ENCODE measurements around the gene CYP2E1.
"Not testable (repeated sequence)": the region's sequence is repeated elsewhere in the genome, so short reads cannot be mapped to it uniquely, and the experiment has no call there.

Gene CYP2E1

DNA sequence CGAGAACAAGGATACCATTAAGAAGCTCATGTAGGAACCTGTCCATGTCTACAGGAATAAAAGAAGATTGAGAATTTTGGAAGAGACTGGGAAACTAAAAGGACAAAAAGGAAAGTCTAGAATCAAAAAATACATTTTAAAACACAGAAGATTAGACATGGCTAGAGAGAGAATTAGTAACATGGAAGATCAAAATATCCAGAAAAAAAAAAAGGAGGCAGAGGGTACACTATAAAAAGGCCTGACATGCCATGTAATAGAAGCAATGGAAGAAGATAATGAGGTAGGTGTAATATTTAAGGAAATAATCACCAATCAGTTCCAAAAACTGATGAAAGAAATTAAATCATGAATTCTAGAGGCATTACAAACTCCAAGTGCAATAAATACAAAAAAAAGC, 46.3 kb downstream of the CYP2E1 start:
- DNase-seq: not testable (repeated sequence)

DNA sequence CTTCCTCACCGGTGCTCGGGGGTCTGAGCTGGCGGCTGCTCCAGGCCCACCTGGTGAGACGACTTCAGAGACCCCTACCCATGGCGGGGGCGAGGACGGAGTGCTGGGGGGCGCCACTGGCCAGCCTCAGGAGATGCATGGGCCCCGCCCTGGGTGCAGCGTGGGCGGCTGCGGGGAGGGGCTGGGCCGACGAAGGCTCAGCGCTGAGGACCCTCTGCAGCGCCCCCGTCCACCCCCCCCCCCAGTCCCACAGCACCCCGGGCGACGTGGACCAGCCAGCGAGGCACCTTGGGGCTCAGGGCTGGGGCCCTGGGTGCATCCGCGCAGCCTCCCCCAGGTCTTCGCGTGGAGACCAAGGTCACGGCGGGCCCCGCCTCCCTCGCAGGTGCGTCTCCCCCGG, 49.9 kb downstream of the CYP2E1 start:
- DNase-seq: not testable (repeated sequence)
